ENCODE results near the gene ABTB2. TPM values are rescaled to one million over a fixed set of nuclear protein-coding genes. Genes with fewer than 3 reads are reported as not detected.

Gene ABTB2
- total and polyA plus RNA-seq, 2 donors = 3.2 to 4.4 TPM

DNA sequence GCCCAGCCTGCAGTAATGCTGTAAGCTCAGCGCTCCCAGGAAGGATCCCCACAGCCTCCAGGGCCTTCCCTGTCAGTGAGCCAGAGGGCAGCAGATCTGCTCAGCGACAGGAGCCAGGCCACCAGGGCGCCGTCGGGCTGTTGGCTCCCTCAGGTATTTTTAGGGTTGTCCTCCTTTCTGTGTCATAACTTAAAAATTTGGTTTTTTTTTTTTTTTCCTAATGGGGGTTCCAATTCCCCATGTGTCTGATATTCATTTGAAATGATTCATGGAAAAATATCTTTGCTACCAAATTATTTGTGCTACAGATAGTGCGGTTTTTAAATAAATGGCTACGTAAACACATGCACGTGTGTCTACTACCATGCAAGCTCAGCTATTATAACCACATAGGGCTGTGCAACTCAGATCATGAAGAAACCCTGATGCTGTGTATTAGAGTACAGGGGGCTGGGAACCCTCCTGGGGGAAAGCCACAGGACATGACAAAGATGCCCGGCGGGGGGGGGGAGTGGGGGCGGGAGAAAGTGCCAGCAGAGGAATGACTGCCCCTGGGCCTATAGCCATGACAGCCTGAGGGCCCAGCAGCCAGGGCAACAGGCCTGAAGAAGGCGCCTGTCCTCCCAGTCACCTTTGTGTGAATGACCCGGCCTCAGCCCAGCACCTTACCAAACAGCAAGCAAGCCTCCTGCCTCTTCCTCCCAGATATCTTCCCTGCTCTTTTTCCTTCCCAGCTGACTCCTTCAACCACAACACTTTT lies 163.1 kb downstream of the ABTB2 start:
- no peak overlapping the region for H3K27ac ChIP-seq (ENCODE audit: low read depth)
- H3K4me3 ChIP-seq (ENCODE audit: low read depth, low read length) = no peak overlapping the region
- no peak for DNase-seq (ENCODE audit: extremely low spot score)
- no peaks in the 10 kb centered on the region for H3K4me1 ChIP-seq (ENCODE audit: insufficient read depth)
- WGBS = 91% methylated on average over 13 of the region's 13 CpGs
- no peaks in the 10 kb centered on the region for H3K36me3 ChIP-seq (ENCODE audit: insufficient read depth)

- Histone ChIP-seq H3K36me3 (ENCODE audit: insufficient read depth) (no peaks in the 10 kb centered on the region), H3K27ac (ENCODE audit: low read depth) (no peak overlapping the region), H3K4me1 (ENCODE audit: insufficient read depth) (no peaks in the 10 kb centered on the region), H3K4me3 (ENCODE audit: low read depth, low read length) (no peak overlapping the region)
- no peak for DNase-seq (ENCODE audit: extremely low spot score)
- 43% methylated on average over 14 of the region's 14 CpGs for WGBS
Measured at GRCh38 chr11:34192481-34193401, 165.1 kb downstream of the ABTB2 start.

DNA sequence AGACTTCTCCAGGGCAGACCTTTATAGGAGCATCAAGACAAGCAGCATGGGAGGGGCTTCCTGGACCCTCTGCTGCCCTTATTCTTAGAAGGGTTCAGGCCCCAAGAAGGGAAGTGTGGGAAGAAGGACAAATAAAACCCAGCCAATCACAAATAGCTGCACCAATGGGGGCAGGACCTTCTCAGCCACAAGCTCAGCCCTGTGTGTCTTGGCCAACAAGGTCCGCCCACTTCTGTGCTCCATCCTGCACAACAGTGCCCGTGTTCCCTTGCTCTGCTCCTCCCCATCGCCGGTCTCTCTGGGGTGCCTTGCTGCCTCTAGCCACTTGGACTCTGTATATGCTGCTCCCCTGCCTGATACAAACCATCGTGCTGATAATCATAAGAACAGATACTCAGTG lies 166.2 kb downstream of the ABTB2 start:
- Histone ChIP-seq H3K27ac (ENCODE audit: low read depth) (no peak overlapping the region), H3K4me3 (ENCODE audit: low read depth, low read length) (no peak overlapping the region), H3K36me3 (ENCODE audit: insufficient read depth) (no peaks in the 10 kb centered on the region), H3K4me1 (ENCODE audit: insufficient read depth) (no peaks in the 10 kb centered on the region)
- no peak for DNase-seq (ENCODE audit: extremely low spot score)
- 91% methylated on average over 5 of the region's 5 CpGs for WGBS

GRCh38 chr11:34190192-34191139 lies 167.3 kb downstream of the ABTB2 start:
- 95% methylated on average over 8 of the region's 8 CpGs for WGBS
- Histone ChIP-seq H3K4me1 (ENCODE audit: insufficient read depth) (no peaks in the 10 kb centered on the region), H3K36me3 (ENCODE audit: insufficient read depth) (no peaks in the 10 kb centered on the region), H3K27ac (ENCODE audit: low read depth) (no peak overlapping the region), H3K4me3 (ENCODE audit: low read depth, low read length) (no peak overlapping the region)
- no peak for DNase-seq (ENCODE audit: extremely low spot score)

DNA sequence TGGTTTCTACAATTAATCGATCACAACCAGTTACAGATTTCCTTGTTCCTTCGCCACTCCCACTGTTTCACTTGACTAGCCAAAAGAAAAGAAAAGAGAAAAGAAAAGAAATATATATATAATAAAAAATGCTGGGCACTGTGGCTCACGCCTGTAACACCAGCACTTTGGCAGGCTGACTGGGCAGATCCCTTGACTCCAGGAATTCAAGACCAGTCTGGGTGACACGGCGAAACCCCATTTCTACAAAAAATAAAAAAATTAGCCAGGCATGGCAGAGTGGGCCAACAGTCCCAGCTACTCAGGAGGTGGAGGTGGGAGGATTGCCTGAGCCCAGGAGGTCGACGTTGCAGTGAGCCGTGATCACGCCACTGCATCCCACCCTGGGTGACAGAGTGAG lies 168.6 kb downstream of the ABTB2 start:
- Histone ChIP-seq H3K4me3 (ENCODE audit: low read depth, low read length) (no peak overlapping the region), H3K4me1 (ENCODE audit: insufficient read depth) (no peaks in the 10 kb centered on the region), H3K36me3 (ENCODE audit: insufficient read depth) (no peaks in the 10 kb centered on the region), H3K27ac (ENCODE audit: low read depth) (no peak overlapping the region)
- no peak for DNase-seq (ENCODE audit: extremely low spot score)
- 88% methylated on average over 9 of the region's 9 CpGs for WGBS

- WGBS = 86% methylated on average over 5 of the region's 5 CpGs
- DNase-seq (ENCODE audit: extremely low spot score) = no peak
- Histone ChIP-seq H3K4me1 (ENCODE audit: insufficient read depth) (no peaks in the 10 kb centered on the region), H3K27ac (ENCODE audit: low read depth) (no peak overlapping the region), H3K4me3 (ENCODE audit: low read depth, low read length) (no peak overlapping the region), H3K36me3 (ENCODE audit: insufficient read depth) (no peaks in the 10 kb centered on the region)
Measured at GRCh38 chr11:34188181-34188580, 169.6 kb downstream of the ABTB2 start.

GRCh38 chr11:34185926-34186841 lies 171.6 kb downstream of the ABTB2 start:
- Histone ChIP-seq H3K27ac (ENCODE audit: low read depth) (no peak overlapping the region), H3K4me3 (ENCODE audit: low read depth, low read length) (no peak overlapping the region), H3K4me1 (ENCODE audit: insufficient read depth) (no peaks in the 10 kb centered on the region), H3K36me3 (ENCODE audit: insufficient read depth) (no peaks in the 10 kb centered on the region)
- DNase-seq (ENCODE audit: extremely low spot score) = no peak
- 63% methylated on average over 22 of the region's 22 CpGs for WGBS

DNA sequence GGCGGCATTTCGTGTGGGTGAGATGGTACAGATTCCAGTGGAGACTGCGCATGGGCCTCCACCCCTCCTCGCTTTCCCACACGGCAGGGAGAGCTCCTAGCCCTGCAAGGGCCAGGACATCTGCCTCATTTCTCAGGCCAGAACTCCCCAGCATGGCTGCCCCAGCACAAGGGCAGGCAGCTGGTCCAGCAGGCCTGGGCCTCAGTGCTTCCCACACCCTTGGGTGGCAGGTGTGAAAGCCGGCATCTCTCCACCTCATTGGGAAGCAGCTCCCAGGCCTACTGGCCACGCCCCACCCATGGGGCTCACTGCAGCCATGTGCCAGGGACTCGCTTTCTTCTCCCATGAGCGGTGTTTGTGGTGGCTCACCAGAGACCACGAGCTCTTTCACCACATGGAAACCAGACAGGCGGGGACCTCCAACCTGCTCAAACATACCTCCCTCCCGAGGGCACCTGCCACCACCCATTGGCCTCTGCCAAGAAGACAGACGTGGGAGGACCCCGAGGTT lies 173.2 kb downstream of the ABTB2 start:
- Histone ChIP-seq H3K27ac (ENCODE audit: low read depth) (no peak overlapping the region), H3K4me3 (ENCODE audit: low read depth, low read length) (no peak overlapping the region), H3K4me1 (ENCODE audit: insufficient read depth) (no peaks in the 10 kb centered on the region), H3K36me3 (ENCODE audit: insufficient read depth) (no peaks in the 10 kb centered on the region)
- WGBS = 93% methylated on average over 14 of the region's 14 CpGs
- DNase-seq (ENCODE audit: extremely low spot score) = no peak

GRCh38 chr11:34183848-34184391 lies 173.9 kb downstream of the ABTB2 start:
- no peak for DNase-seq (ENCODE audit: extremely low spot score)
- no peaks in the 10 kb centered on the region for H3K36me3 ChIP-seq (ENCODE audit: insufficient read depth)
- H3K4me1 ChIP-seq (ENCODE audit: insufficient read depth) = no peaks in the 10 kb centered on the region
- 93% methylated on average over 9 of the region's 9 CpGs for WGBS
- no peak overlapping the region for H3K27ac ChIP-seq (ENCODE audit: low read depth)
- no peak overlapping the region for H3K4me3 ChIP-seq (ENCODE audit: low read depth, low read length)

- DNase-seq (ENCODE audit: extremely low spot score) = no peak
- Histone ChIP-seq H3K36me3 (ENCODE audit: insufficient read depth) (no peaks in the 10 kb centered on the region), H3K4me3 (ENCODE audit: low read depth, low read length) (no peak overlapping the region), H3K4me1 (ENCODE audit: insufficient read depth) (no peaks in the 10 kb centered on the region), H3K27ac (ENCODE audit: low read depth) (no peak overlapping the region)
- 95% methylated on average over 13 of the region's 13 CpGs for WGBS
Measured at GRCh38 chr11:34182921-34183685, 174.7 kb downstream of the ABTB2 start.

DNA sequence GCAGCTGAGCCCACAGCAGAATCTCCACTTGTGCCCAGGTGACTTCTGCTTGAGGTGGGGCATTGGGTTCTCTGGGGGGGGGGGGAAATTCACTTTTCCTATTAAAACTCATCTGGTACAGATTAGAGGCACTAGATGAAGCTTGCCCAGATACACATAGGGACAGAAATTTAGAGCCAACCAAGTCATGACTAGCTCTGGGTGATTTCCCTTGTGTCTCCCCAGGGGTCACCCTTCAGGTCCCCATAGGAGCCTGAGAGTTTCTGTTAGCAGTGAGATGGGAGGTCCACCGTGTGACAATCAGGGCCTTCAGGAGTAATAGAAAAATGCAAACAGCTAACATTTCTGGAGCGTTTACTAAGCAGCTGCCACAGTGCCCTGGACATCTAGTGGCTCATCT lies 175.4 kb downstream of the ABTB2 start:
- no peak overlapping the region for H3K4me3 ChIP-seq (ENCODE audit: low read depth, low read length)

More for the DNA sequence above, 175.4 kb downstream of the ABTB2 start:
- Histone ChIP-seq H3K36me3 (ENCODE audit: insufficient read depth) (no peaks in the 10 kb centered on the region), H3K4me1 (ENCODE audit: insufficient read depth) (no peaks in the 10 kb centered on the region), H3K27ac (ENCODE audit: low read depth) (no peak overlapping the region)
- WGBS = 93% methylated on average over 2 of the region's 2 CpGs
- DNase-seq (ENCODE audit: extremely low spot score) = no peak
